ENCODE results near the gene GRIK4. TPM values are rescaled to one million over a fixed set of nuclear protein-coding genes. Genes with fewer than 3 reads are reported as not detected.

The GRIK4 gene
- polyA plus RNA-seq, 1 of the 3 experiments (the other 2 are of a cell fraction): 0.03 TPM

DNA sequence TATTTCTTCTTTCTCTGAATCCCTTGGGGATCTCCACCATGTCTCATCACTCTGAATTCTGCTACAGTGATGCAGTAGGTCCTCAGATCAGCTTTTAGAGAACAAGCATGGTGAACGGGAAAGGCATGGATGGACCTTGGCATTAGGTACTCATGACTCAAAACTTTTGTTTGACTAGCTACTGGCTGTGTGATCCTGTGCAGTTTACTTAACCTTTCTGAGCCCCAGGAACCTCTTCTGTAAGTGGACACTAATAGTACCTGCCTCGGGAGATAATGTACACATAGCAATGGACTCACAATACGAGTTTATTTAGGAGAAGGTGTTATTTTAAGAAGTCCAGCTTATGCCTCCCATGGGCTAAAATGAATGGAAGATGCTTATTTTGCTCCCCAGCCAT, 327.7 kb downstream of the GRIK4 start (continued):
- no peak for TF ChIP-seq SIN3A (IDR thresholded peaks at IDR 0.05; ENCODE audit: borderline replicate concordance, low read depth, low read length)
- no peak for TF ChIP-seq MXI1 (IDR thresholded peaks at IDR 0.05; ENCODE audit: low read depth, low read length)

DNA sequence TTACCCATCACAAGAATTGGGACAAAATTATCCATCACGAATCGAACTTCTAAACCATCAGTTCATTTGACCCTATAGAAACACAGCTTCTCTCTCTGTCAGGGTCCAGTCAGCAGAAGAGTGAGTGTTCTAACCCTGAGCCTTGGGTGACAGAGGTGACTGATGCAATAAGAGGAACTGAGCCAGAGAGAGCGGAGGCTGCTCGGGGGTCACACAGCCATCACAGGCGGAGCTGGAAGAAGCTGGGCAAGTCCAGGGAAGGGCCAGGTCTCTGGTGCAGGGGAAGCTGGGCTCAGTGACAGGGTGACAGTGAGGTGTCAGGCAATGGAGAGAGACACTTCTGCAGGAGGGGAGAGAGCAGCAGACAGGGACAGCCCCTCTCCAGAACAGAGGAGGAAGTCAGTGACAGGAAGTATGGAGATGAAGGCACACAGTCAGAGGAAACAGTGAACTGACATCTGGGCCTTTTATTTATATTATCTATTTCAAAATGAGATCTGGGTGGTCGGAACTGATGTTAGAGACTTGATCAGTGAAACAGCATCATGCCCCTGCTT, 328.4 kb downstream of the GRIK4 start:
- H3K9me3 ChIP-seq: no peaks in the 10 kb centered on the region
- H3K4me2 ChIP-seq: no peak overlapping the region
- 34% methylated on average over 6 of the region's 6 CpGs for whole genome bisulfite sequencing (ENCODE audit: low lambda C conversion rate)
- no peak overlapping the region for H3K27ac ChIP-seq (ENCODE audit: low read depth in 2 of 2, low read length in 1 of 2)
- H3K9ac ChIP-seq: no peak overlapping the region
- ChIA-PET POLR2A (no interaction called here), CTCF (interaction anchor here (1.4 kb wide), 1 partner anchor 37 kb away, joined by 3 read pairs; no protein-coding TSS in a partner anchor)
- no peaks in the 10 kb centered on the region for H3K36me3 ChIP-seq (replicated peaks in 1 of 2; ENCODE audit: control insufficient read depth in 1 of 2, insufficient read depth in 2 of 2, low read length in 1 of 2)
- DNase-seq: no peak
- no peaks in the 10 kb centered on the region for H3K4me1 ChIP-seq (ENCODE audit: control insufficient read depth in 1 of 2, insufficient read depth in 2 of 2, low read depth in 1 of 2, low read length in 1 of 2)
- H4K20me1 ChIP-seq (ENCODE audit: insufficient read depth): no peaks in the 10 kb centered on the region
- H3K79me2 ChIP-seq (ENCODE audit: insufficient read depth): no peaks in the 10 kb centered on the region
- no peaks in the 10 kb centered on the region for H3K9me2 ChIP-seq
- no peaks in the 10 kb centered on the region for H3F3A ChIP-seq (replicated peaks; ENCODE audit: insufficient read depth)
- no peaks in the 10 kb centered on the region for H3K27me3 ChIP-seq (ENCODE audit: insufficient read depth)
- TF ChIP-seq JUND (IDR thresholded peaks at IDR 0.05): no peak
- no peak for TF ChIP-seq TCF12 (IDR thresholded peaks at IDR 0.05)
- TF ChIP-seq FOXM1 (IDR thresholded peaks at IDR 0.05; ENCODE audit: low read depth): no peak
- TF ChIP-seq SMC3 (IDR thresholded peaks at IDR 0.05; ENCODE audit: low read depth, low read length): no peak
- TF ChIP-seq NFIC (IDR thresholded peaks at IDR 0.05; ENCODE audit: borderline replicate concordance): no peak
- TF ChIP-seq RXRA (IDR thresholded peaks at IDR 0.05; ENCODE audit: borderline replicate concordance, low read depth): no peak
- no peak for TF ChIP-seq RCOR1 (IDR thresholded peaks at IDR 0.05; ENCODE audit: low read length)
- no peak for TF ChIP-seq USF1 (IDR thresholded peaks at IDR 0.05; ENCODE audit: borderline replicate concordance, low read depth)
- TF ChIP-seq FOXJ3 (CRISPR knock-in tag; IDR thresholded peaks at IDR 0.05): no peak
- TF ChIP-seq MXI1 (IDR thresholded peaks at IDR 0.05; ENCODE audit: low read depth, low read length): no peak
- TF ChIP-seq PBX3 (IDR thresholded peaks at IDR 0.05): no peak
- TF ChIP-seq, protein P1, sequence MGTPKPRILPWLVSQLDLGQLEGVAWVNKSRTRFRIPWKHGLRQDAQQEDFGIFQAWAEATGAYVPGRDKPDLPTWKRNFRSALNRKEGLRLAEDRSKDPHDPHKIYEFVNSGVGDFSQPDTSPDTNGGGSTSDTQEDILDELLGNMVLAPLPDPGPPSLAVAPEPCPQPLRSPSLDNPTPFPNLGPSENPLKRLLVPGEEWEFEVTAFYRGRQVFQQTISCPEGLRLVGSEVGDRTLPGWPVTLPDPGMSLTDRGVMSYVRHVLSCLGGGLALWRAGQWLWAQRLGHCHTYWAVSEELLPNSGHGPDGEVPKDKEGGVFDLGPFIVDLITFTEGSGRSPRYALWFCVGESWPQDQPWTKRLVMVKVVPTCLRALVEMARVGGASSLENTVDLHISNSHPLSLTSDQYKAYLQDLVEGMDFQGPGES (IDR thresholded peaks at IDR 0.05; ENCODE audit: low read depth, low read length): no peak
- TF ChIP-seq GABPA (IDR thresholded peaks at IDR 0.05; ENCODE audit: low read depth): no peak
- no peak for TF ChIP-seq ZBTB33 (IDR thresholded peaks at IDR 0.05; ENCODE audit: borderline replicate concordance, low read depth)
- no peak overlapping the region for H2AFZ ChIP-seq (ENCODE audit: low read depth)
- no peak overlapping the region for H3K4me3 ChIP-seq (ENCODE audit: low read depth in 2 of 2, low read length in 1 of 2)

All from SK-N-SH (cell line).